Liver (tissue), 9 donors: Measurements from ENCODE around the gene CNFN. TPM values are rescaled to one million over a fixed set of nuclear protein-coding genes. Genes with fewer than 3 reads are reported as not detected.

Experiments used
- DNase-seq: peaks from one replicate; pipeline ENCODE4 v3.0.0-alpha.2; 2017; ENCODE audit warnings: low spot score
- H3K27ac ChIP-seq, 2 donors: one replicate each; pipeline ENCODE4 v1.7.0; 2013; ENCODE audit warnings: inconsistent platforms in 2 of 2, low read length in 2 of 2, control low read depth in 1 of 2, low read depth in 1 of 2, mild to moderate bottlenecking in 1 of 2
- H3K27me3 ChIP-seq, 4 donors: one replicate each; pipeline versions ENCODE4 v1.6.1 to v1.7.0; 2013; ENCODE audit warnings: low read length in 3 of 4, inconsistent platforms in 1 of 4, mild to moderate bottlenecking in 1 of 4, moderate library complexity in 1 of 4; ENCODE audit not compliant: control insufficient read depth in 4 of 4, insufficient read depth in 4 of 4
- H3K36me3 ChIP-seq, 4 donors: one replicate each; pipeline versions ENCODE4 v1.6.1 to v1.7.0; 2013; ENCODE audit warnings: low read length in 3 of 4, mild to moderate bottlenecking in 3 of 4, low read depth in 1 of 4, moderate library complexity in 1 of 4; ENCODE audit not compliant: control insufficient read depth in 4 of 4, insufficient read depth in 3 of 4
- H3K4me1 ChIP-seq, 4 donors: one replicate each; pipeline versions ENCODE4 v1.6.1 to v1.7.0; 2013; ENCODE audit warnings: low read length in 3 of 4, mild to moderate bottlenecking in 3 of 4, moderate library complexity in 1 of 4; ENCODE audit not compliant: control insufficient read depth in 4 of 4, insufficient read depth in 4 of 4
- H3K4me3 ChIP-seq, 3 donors: one replicate each; pipeline versions ENCODE4 v1.6.1 to v1.7.0; 2013; ENCODE audit warnings: low read length in 3 of 3, control low read depth in 1 of 3, low read depth in 1 of 3, mild to moderate bottlenecking in 1 of 3
- H3K9ac ChIP-seq, 2 donors: one replicate each; pipeline ENCODE4 v1.7.0; 2013; ENCODE audit warnings: low read length in 2 of 2, mild to moderate bottlenecking in 2 of 2, moderate library complexity in 2 of 2, control low read depth in 1 of 2, low read depth in 1 of 2
- H3K9me3 ChIP-seq, 4 donors: one replicate each; pipeline versions ENCODE4 v1.6.1 to v1.7.0; 2013; ENCODE audit warnings: low read length in 3 of 4; ENCODE audit not compliant: control insufficient read depth in 4 of 4
- CTCF ChIP-seq: fragments of 150-350 bp; IDR thresholded peaks from 2 replicates; pipeline ENCODE4 v1.5.1; 2017; ENCODE audit warnings: improper control_type of control experiment, low read depth, low read length; ENCODE audit not compliant: missing input control
- EGR1 ChIP-seq, 2 donors: IDR thresholded peaks; 2 replicates each; pipeline ENCODE4 v1.6.1; 2016 to 2018; ENCODE audit warnings: antibody characterized with exemption in 2 of 2, low read depth in 2 of 2
- FOXA1 ChIP-seq: IDR thresholded peaks from 2 replicates; pipeline ENCODE4 v1.6.1; 2016; ENCODE audit warnings: antibody characterized with exemption
- FOXA2 ChIP-seq: IDR thresholded peaks from 2 replicates; pipeline ENCODE4 v1.6.1; 2016; ENCODE audit warnings: antibody characterized with exemption
- GABPA ChIP-seq, 2 donors: IDR thresholded peaks in 1 of 2; conservative IDR thresholded peaks in 1 of 2; 2 replicates each; pipeline ENCODE4 v1.6.1; 2016; ENCODE audit warnings: antibody characterized with exemption in 2 of 2, mild to moderate bottlenecking in 1 of 2, moderate library complexity in 1 of 2
- HNF4A ChIP-seq, 2 donors: conservative IDR thresholded peaks; 2 replicates each; pipeline ENCODE4 v1.6.1; 2016; ENCODE audit warnings: antibody characterized with exemption in 2 of 2, mild to moderate bottlenecking in 2 of 2
- JUND ChIP-seq, 2 donors: IDR thresholded peaks; 2 replicates each; pipeline ENCODE4 v1.6.1; 2016; ENCODE audit warnings: antibody characterized with exemption in 2 of 2
- NR2F2 ChIP-seq: IDR thresholded peaks from 2 replicates; pipeline ENCODE4 v1.6.1; 2016; ENCODE audit warnings: antibody characterized with exemption
- RAD21 ChIP-seq, 2 donors: IDR thresholded peaks; 2 replicates each; pipeline ENCODE4 v1.6.1; 2016; ENCODE audit warnings: antibody characterized with exemption in 2 of 2, mild to moderate bottlenecking in 2 of 2
- RXRA ChIP-seq, 2 donors: IDR thresholded peaks; 2 replicates each; pipeline ENCODE4 v1.6.1; 2017 to 2018; ENCODE audit warnings: antibody characterized with exemption in 2 of 2, mild to moderate bottlenecking in 1 of 2
- SP1 ChIP-seq: IDR thresholded peaks from 2 replicates; pipeline ENCODE4 v1.6.1; 2018; ENCODE audit warnings: antibody characterized with exemption, mild to moderate bottlenecking
- TAF1 ChIP-seq: conservative IDR thresholded peaks from 2 replicates; pipeline ENCODE4 v1.6.1; 2016; ENCODE audit warnings: antibody characterized with exemption, mild to moderate bottlenecking
- YY1 ChIP-seq: IDR thresholded peaks from 2 replicates; pipeline ENCODE4 v1.6.1; 2016; ENCODE audit warnings: antibody characterized with exemption, mild to moderate bottlenecking
- WGBS: extraction: QIAGEN DNeasy Blood & Tissue Kit; methylation state at CpG from one replicate; pipeline ENCODE4 v1.1.7; 2013; 5-methylcytosine and 5-hydroxymethylcytosine counted together
- polyA plus RNA-seq, 2 donors: library from polyadenylated mRNA; stranded (reverse) in 1 of 2; unstranded in 1 of 2; fragments of 200-250 nt in 1 of 2; fragments of >200 nt in 1 of 2; fragmentation: Nextera tagmentation in 1 of 2; extraction: Ambion mirVana in 1 of 2; gene quantifications; one replicate each; pipeline versions ENCODE4 v1.2.1 to v1.2.3, GENCODE V29; 2013 to 2015
- total RNA-seq, 2 donors: library from RNA; depleted of rRNA; stranded (reverse); fragments of >200 nt; gene quantifications; one replicate each; pipeline ENCODE4 v1.2.3, GENCODE V29; 2014
- TF ChIP-seq, protein P1 (sequence below): IDR thresholded peaks from 2 replicates; pipeline ENCODE4 v1.6.1; 2016; ENCODE audit warnings: antibody characterized with exemption
- TF ChIP-seq, protein P2 (sequence below): IDR thresholded peaks from 2 replicates; pipeline ENCODE4 v1.6.1; 2016; ENCODE audit warnings: antibody characterized with exemption, mild to moderate bottlenecking
- TF ChIP-seq, protein P3 (sequence below): IDR thresholded peaks from 2 replicates; pipeline ENCODE4 v1.6.1; 2016; ENCODE audit warnings: antibody characterized with exemption
- donor health status: healthy.
- donor health status: healthy.
- donor health status: healthy.
- donor health status: healthy.
- donor health status: healthy.

CNFN gene
- total and polyA plus RNA-seq, 4 donors: 0.57 to 1.2 TPM; not detected in 2

DNA sequence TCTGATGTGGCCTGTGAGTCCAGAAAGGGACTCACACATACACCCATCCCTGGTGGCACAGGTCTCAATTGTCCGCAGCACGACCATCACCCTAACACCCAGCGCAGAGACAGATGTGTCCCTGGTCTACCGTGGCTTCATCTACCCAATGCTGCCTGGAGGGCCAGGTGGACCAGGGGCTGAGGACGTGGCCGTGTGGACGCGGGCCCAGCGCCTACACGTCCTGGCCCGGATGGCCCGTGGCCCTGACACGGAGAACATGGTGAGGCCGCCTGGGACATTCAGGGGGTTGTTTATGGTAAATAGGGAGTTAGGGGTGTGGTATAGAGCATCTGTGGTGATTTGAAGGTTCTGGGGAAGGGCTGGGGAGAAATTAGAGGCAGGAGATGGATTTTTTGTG is 41.9 kb downstream of the CNFN start:
- H3K4me3 ChIP-seq: no peak overlapping the region
- TF ChIP-seq, protein P1, sequence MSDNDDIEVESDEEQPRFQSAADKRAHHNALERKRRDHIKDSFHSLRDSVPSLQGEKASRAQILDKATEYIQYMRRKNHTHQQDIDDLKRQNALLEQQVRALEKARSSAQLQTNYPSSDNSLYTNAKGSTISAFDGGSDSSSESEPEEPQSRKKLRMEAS: no peak
- TF ChIP-seq FOXA2 (no peak), HNF4A (conservative IDR thresholded peaks at IDR 0.05) (no peak), FOXA1 (no peak), YY1 (no peak), NR2F2 (no peak), SP1 (no peak), CTCF (no peak), JUND (IDR thresholded peaks at IDR 0.05) (no peak)
- TF ChIP-seq, protein P2, sequence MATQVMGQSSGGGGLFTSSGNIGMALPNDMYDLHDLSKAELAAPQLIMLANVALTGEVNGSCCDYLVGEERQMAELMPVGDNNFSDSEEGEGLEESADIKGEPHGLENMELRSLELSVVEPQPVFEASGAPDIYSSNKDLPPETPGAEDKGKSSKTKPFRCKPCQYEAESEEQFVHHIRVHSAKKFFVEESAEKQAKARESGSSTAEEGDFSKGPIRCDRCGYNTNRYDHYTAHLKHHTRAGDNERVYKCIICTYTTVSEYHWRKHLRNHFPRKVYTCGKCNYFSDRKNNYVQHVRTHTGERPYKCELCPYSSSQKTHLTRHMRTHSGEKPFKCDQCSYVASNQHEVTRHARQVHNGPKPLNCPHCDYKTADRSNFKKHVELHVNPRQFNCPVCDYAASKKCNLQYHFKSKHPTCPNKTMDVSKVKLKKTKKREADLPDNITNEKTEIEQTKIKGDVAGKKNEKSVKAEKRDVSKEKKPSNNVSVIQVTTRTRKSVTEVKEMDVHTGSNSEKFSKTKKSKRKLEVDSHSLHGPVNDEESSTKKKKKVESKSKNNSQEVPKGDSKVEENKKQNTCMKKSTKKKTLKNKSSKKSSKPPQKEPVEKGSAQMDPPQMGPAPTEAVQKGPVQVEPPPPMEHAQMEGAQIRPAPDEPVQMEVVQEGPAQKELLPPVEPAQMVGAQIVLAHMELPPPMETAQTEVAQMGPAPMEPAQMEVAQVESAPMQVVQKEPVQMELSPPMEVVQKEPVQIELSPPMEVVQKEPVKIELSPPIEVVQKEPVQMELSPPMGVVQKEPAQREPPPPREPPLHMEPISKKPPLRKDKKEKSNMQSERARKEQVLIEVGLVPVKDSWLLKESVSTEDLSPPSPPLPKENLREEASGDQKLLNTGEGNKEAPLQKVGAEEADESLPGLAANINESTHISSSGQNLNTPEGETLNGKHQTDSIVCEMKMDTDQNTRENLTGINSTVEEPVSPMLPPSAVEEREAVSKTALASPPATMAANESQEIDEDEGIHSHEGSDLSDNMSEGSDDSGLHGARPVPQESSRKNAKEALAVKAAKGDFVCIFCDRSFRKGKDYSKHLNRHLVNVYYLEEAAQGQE: no peak
- no peak for DNase-seq
- H3K27me3 ChIP-seq: no peaks in the 10 kb centered on the region
- no peaks in the 10 kb centered on the region for H3K9me3 ChIP-seq
- H3K36me3 ChIP-seq: peaks cover 0 to 16% (median 5%) of the 10 kb centered on the region in 4 donors
- no peak overlapping the region for H3K9ac ChIP-seq
- H3K4me1 ChIP-seq: no peaks in the 10 kb centered on the region
- no peak overlapping the region for H3K27ac ChIP-seq
- WGBS: 95% methylated on average over 14 of the region's 14 CpGs

DNA sequence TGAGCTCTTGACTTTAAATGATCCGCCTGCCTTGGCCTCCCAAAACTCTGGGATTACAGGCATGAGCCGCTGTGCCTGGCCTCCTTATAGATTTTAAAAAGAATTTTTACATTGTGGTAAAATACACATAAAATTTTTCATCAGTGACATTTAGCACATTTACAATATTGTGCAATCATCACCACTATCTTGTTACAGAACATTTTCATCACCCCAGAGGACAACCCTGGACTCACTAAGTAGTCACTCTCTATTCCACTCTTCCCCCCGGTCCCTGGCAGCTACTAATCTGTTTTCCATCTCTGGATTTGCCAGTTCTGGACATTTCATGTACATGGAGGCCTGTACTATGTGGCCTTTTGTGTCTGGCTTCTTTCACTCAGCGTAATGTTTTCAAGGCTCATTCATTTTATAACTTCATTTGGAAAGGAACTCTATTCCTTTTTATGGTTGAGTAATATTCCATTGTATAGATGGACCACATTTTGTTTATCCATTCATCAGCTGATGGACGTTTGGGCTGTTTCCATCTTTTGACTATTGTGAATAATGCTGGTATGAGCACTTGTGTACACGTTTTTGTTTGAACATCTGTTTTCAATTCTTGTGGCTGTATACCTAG is 44.8 kb downstream of the CNFN start:
- 92% methylated on average over 6 of the region's 6 CpGs for WGBS
- H3K4me1 ChIP-seq: no peaks in the 10 kb centered on the region
- no peaks in the 10 kb centered on the region for H3K27me3 ChIP-seq
- no peaks in the 10 kb centered on the region for H3K9me3 ChIP-seq
- TF ChIP-seq RXRA (IDR thresholded peaks at IDR 0.05) (no peak), RAD21 (IDR thresholded peaks at IDR 0.05) (no peak), TAF1 (no peak), EGR1 (IDR thresholded peaks at IDR 0.05; ENCODE audit: low read depth in 2 of 2) (no peak), JUND (IDR thresholded peaks at IDR 0.05) (no peak), GABPA (IDR thresholded peaks at IDR 0.05 in 1 of 2, conservative IDR thresholded peaks at IDR 0.05 in 1 of 2) (no peak)
- TF ChIP-seq, protein P1: no peak
- TF ChIP-seq, protein P3, sequence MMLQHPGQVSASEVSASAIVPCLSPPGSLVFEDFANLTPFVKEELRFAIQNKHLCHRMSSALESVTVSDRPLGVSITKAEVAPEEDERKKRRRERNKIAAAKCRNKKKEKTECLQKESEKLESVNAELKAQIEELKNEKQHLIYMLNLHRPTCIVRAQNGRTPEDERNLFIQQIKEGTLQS: no peak
- H3K4me3 ChIP-seq: no peak overlapping the region
- no peak overlapping the region for H3K9ac ChIP-seq
- no peak overlapping the region for H3K27ac ChIP-seq
- no peak for DNase-seq
- H3K36me3 ChIP-seq: peaks cover 2 to 12% (median 3%) of the 10 kb centered on the region in 4 donors
